ENCODE results near the gene KLHDC3.
"Not testable (repeated sequence)": the region's sequence is repeated elsewhere in the genome, so short reads cannot be mapped to it uniquely, and the experiment has no call there.

DNA sequence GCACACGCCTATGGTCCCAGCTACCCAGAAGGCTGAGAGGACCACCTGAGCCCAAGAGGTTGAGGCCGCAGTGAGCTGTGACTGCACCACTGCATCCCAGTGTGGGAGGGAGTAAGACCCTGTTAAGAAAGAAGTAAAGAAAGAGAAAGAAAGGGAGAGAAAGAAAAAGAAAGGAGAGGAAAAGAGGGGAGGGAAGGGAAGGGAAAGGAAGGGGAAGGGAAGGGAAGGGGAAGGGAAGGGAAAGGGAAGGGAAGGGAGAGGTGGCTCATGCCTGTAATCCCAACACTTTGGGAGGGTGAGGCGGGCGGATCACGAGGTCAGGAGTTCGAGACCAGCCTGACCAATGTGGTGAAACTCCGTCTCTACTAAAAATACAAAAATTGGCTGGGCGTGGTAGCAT, 27.4 kb downstream of the KLHDC3 start:
- not testable (repeated sequence) for TF ChIP-seq POLR2A, CTCF (IDR thresholded peaks at IDR 0.05)
